Posterior vena cava (tissue), 2 donors: ENCODE data around the gene ZNF317. TPM values are rescaled to one million over a fixed set of nuclear protein-coding genes. Genes with fewer than 3 reads are reported as not detected.
"Not testable (repeated sequence)": the region's sequence is repeated elsewhere in the genome, so short reads cannot be mapped to it uniquely, and the experiment has no call there.

Experiments used
- DNase-seq: peaks from one replicate; pipeline ENCODE4 v3.0.0-alpha.2; 2020; ENCODE audit warnings: low spot score
- intact Hi-C, 2 donors: fragments of 100-400 bp; cut with DNase I; formaldehyde crosslinking; loops; one replicate each; pipeline versions ENCODE4 v1.14.1 to v1.14.2; 2022 to 2023
- total RNA-seq, 2 donors: library from RNA; stranded (reverse); fragmentation: NEBNext Ultra II Directional; extraction: Animal tissue kit (Norgen Biotek cat#: 25700); gene quantifications; one replicate each; pipeline ENCODE4 v1.2.1, GENCODE V29; 2021
- donor health status: DM: yes; HTN: yes; CAD: no.
- donor health status: DM: yes; HTN: yes; CAD: no.

The ZNF317 gene
- total RNA-seq, 2 donors from 2014 or later, result 16.5 to 22.7 TPM

DNA sequence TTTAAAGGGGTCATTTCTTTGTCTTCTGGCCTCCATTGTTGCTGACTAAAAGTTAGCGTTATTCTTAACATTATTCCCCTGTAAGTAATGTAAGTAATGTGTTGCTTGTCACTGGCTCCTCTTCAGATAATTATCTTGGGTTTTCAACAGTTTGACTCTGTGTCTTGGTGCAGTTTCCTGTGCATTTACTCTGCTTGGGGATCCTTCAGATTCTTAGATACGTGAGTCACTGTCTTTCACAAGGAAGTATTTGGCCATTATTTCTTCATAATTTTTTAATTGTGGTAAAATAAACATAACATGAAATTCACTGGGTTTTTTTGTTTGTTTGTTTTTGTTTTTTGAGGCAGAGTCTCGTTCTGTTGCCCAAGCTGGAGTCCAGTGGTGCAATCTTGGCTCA, 25.1 kb downstream of the ZNF317 start:
- intact Hi-C loops, result no loop called here
- DNase-seq, result no peak

DNA sequence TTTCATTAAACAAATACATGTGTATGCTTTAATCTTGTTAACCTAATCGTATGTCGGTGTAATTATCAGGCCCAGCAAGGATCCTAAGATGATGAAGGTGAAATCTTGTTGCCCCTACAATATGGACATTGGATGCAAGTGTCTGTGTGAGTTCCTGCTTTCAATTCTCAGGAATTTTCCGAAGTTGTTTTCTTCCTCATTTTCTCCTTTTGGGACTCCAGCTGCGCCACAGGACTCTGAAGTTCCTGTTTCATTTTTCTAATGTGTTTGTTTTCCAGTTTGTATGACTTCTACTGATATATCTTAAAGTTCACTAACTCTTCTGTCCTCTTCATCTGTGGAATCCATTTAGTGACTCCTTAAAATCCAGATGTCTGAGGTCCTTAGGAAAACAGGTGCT, 26.6 kb downstream of the ZNF317 start:
- DNase-seq, result no peak
- intact Hi-C loops, result no loop called here

DNA sequence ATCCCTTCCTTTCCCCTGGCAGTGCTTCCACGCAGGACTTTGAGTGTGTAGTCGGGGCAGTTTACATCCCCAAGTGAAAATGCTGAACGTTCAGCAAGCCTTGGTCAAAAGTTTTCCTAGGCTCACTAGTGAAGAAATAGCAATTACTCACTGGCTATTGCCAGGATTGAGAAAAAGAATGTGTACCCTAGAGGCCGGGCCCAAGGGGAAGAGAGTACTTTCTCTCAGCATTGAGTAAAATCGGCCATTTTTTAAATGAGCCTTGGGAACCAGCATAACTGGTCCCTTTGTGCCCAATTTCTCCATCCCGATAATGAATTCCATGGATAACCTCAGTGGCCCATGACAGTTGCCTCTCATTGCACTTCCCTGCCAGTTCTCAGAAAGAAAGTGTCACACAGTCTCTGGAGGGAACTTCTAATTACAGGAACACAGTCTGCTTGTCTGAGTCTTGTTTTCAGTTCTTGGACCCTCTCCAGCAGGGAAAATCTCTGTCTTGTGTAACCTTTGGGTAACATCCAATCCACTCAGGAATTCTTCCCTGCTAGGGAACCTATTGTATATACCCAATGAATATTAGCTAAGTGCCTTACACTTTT, 31.3 kb downstream of the ZNF317 start:
- DNase-seq, result no peak
- intact Hi-C loops, result no loop called here

DNA sequence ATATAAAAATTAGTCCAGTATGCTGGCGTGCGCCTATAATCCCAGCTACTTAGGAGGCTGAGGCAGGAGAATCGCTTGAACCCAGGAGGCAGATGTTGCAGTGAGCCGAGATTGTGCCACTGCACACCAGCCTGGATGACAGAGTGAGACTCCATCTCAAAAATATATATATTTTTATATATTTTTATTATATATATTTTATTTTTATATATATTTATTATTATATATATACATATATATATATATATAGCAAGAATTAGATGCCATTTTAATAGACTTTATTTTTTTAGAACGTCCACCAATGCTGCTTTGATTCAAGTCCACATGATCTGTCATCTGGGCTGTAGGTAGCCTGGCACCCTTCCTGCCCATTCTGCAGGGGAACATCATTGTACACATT, 35.1 kb downstream of the ZNF317 start:
- intact Hi-C loops, result no loop called here

DNA sequence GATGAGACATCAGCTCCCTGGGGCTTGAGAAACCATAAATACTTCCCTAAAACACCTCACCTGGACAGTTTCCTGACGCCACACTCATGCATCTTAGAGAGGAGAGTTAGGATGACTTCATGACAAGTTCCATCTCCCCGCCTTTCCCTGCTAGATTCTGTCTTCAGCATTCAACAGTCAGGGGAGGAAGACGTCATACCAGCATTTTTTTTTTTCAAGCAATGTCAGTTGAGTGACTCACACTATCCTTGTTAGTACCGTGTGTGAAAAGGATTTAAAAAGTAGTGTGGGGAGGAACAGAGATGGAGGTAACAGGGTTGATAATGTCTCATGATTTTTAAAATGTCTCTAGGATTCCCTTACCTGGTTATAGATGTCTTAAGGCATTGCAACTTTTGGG, 38.7 kb downstream of the ZNF317 start, which contains the start of gene OR7D2:
Gene OR7D2 (plus strand): TSS at position 79 of the 400 bp plus-strand sequence. CDS start 6,803 bp downstream, outside the sequence.
- DNase-seq, result no peak
- intact Hi-C loops, result no loop called here

More for the DNA sequence above, 35.1 kb downstream of the ZNF317 start:
- no peak for DNase-seq

DNA sequence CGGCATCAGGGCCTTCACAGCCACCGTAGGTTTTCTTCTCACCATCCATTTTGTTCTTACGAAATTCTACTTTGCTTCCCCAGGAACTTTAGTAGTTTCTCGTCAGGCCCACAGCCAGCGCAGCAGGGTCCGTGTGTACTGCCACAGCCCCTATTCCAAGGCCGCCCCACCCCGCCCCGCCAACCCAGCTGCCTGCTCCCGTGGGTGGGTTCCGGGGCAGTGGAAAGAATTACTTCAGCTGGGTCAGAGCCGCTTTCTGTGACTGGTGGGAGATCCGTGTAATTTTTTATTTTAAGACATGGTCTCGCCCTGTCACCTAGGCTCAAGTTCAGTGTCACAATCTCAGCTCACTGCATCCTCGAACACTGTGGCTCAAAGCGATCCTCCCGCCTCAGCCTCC, 42.8 kb downstream of the ZNF317 start:
- intact Hi-C loops, result no loop called here
- DNase-seq, result no peak

DNA sequence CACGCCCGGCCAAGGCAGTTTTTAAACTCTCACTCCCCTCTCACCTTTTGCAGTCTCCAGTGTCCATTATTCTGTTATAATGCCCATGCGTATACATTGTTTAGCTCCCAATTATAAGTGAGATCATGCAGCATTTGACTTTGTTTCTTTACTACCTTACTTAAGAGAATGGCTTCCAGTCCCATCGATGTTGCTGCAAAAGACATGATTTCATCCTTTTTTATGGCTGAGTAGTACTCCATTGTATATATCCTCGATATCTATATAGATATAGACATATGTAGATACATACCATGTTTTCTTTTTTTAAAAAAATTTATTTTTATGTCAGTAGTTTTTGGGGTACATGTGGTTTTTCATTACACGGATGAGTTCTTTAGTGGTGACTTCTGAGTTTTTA, 47.0 kb downstream of the ZNF317 start:
- no peak for DNase-seq
- intact Hi-C loops, result no loop called here

DNA sequence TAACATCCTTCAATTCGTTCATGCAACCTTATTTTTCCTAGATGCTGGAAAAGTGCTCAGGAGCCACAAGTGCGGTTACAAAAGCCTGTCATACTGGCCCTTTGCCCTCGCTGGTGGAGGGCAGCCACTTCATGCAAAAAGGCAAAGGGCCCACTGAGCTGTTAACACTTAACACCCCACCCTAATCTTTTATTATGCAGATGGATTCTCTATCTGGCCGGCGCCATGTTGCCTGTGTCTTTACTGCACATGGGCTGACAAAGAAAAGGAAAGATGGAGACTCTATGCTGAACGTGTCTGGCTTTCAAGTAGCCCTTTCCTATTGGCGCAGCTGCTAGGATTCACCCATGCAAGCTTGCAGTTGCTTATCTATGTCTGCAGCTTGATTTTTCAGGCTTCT, 49.3 kb downstream of the ZNF317 start:
- intact Hi-C loops, result no loop called here
- no peak for DNase-seq

DNA sequence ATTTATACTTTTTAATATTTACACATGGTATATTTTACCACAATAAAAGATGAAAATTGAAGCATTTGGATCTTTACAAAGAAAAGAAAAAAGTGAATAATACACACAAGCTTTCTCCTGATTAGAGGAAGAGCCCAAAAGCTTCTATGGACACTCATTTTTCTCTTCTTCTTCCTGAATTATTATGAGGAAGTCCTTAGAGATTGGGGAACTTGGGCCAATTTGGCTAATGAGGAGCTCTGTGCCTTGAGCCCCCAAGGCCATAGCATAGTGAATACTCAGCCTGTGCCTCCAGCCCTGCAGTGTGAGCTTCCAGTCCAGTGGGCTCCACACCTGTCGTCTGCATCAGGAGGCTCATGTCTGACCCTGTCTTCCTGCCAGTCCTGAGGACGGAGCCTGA, 57.8 kb downstream of the ZNF317 start:
- intact Hi-C loops, DNase-seq: not testable (repeated sequence)

DNA sequence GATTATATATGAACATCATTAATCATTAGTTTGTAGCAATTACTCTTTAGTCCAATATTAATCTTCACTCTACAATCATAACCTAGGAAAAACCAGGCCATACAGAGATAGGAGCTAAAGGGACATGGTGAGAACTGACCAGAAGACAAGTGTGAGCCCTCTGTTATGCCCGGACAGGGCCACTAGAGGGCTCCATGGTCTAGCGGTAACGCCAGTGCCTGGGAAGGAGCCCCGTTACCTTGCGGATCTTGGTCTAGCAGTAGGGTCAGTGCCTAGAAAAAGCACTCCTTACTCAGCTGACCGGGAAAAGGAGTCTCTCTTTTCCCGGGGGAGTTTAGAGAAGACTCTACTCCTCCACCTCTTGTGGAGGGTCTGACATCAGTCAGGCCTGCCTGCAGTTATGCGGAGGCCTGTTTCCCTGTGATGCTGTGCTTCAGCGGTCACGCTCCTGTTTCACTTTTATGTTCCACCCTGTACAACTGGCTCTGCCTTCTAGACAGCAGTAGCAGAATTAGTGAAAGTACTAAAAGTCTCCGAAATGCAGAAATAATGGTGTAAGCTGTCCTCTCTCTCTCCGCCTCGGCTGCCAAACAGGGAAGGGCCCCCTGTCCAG, 65.4 kb downstream of the ZNF317 start:
- intact Hi-C loops, result loop anchor here in 1 of 2 donors (10.0 kb wide), 1 partner anchor 589 kb away; no protein-coding TSS in a partner anchor
- peak; percentile 86 for DNase-seq

Other genes with a start within 250 kb of the ZNF317 start
- under 1 TPM; under 0.01 to 0.10 TPM for gene MUC16, start 130.0 kb upstream of the ZNF317 start, total RNA-seq
- not detected for gene OR1M1, start 53.3 kb upstream of the ZNF317 start, total RNA-seq
- gene OR7G2, start 32.9 kb upstream of the ZNF317 start, total RNA-seq, result not detected
- not detected for gene OR7G1, start 24.6 kb upstream of the ZNF317 start, total RNA-seq
- gene OR7G3, start 13.4 kb upstream of the ZNF317 start, total RNA-seq, result not detected
- gene OR7D2, start 38.6 kb downstream of the ZNF317 start, total RNA-seq, result not detected
- not detected for gene OR7D4, start 79.2 kb downstream of the ZNF317 start, total RNA-seq
- not detected for gene OR7E24, start 110.5 kb downstream of the ZNF317 start, total RNA-seq
- gene ZNF699, start 169.4 kb downstream of the ZNF317 start, total RNA-seq, result 1 to 10 TPM; 7.0 to 7.5 TPM
- gene ZNF559, start 183.8 kb downstream of the ZNF317 start, total RNA-seq, result 10 to 100 TPM; 14.2 to 19.9 TPM
- 1 to 10 TPM; 1.9 to 4.0 TPM for gene ZNF177, start 222.6 kb downstream of the ZNF317 start, total RNA-seq